Neural progenitor cell (in vitro differentiated cells): ENCODE measurements around the gene NKD2. TPM values are rescaled to one million over a fixed set of nuclear protein-coding genes. Genes with fewer than 3 reads are reported as not detected.

ENCODE experiments used
- DNase-seq: peaks from one replicate; pipeline ENCODE4 v3.0.0-alpha.2; 2016; ENCODE audit warnings: low spot score
- H2AFZ ChIP-seq: fragments of 200-600 bp; sonication (generic); replicated peaks from 2 replicates; pipeline ENCODE4 v1.6.1; 2016; ENCODE audit warnings: antibody characterized with exemption
- H3F3A ChIP-seq: fragments of 200-600 bp; sonication (generic); 2 replicates; pipeline ENCODE4 v1.6.1; 2016; ENCODE audit warnings: antibody characterized with exemption, low read depth
- H3K27ac ChIP-seq: fragments of 200-600 bp; sonication (generic); 2 replicates; pipeline ENCODE4 v1.5.1; 2016; ENCODE audit warnings: mild to moderate bottlenecking
- H3K27me3 ChIP-seq: fragments of 200-600 bp; sonication (generic); 2 replicates; pipeline ENCODE4 v1.6.1; 2016; ENCODE audit warnings: mild to moderate bottlenecking, moderate library complexity
- H3K36me3 ChIP-seq: fragments of 200-600 bp; sonication (generic); 2 replicates; pipeline ENCODE4 v1.5.1; 2016
- H3K4me1 ChIP-seq: fragments of 200-600 bp; sonication (generic); 2 replicates; pipeline ENCODE4 v1.6.1; 2016; ENCODE audit warnings: mixed run types
- H3K4me2 ChIP-seq: fragments of 200-600 bp; sonication (generic); 2 replicates; pipeline ENCODE4 v1.6.1; 2016
- H3K4me3 ChIP-seq: fragments of 200-600 bp; sonication (generic); 2 replicates; pipeline ENCODE4 v1.5.1; 2016
- H3K79me2 ChIP-seq: fragments of 200-600 bp; sonication (generic); 2 replicates; pipeline ENCODE4 v1.6.1; 2016; ENCODE audit warnings: low read depth
- H3K9ac ChIP-seq: fragments of 200-600 bp; sonication (generic); 2 replicates; pipeline ENCODE4 v1.6.1; 2016
- H3K9me3 ChIP-seq: fragments of 200-600 bp; sonication (generic); 2 replicates; pipeline ENCODE4 v1.5.1; 2016; ENCODE audit warnings: low read depth
- H4K20me1 ChIP-seq: fragments of 200-600 bp; sonication (generic); 2 replicates; pipeline ENCODE4 v1.6.1; 2016; ENCODE audit warnings: low read depth
- H3K27ac Mint-ChIP-seq: 3 replicates; pipeline ENCODE4 v1.8.0; 2021; ENCODE audit warnings: mixed read lengths
- H3K27me3 Mint-ChIP-seq: 2 replicates; pipeline ENCODE4 v1.8.0; 2022; ENCODE audit warnings: low read depth, mild to moderate bottlenecking, inconsistent platforms, moderate library complexity, mixed read lengths; ENCODE audit not compliant: insufficient read depth
- H3K36me3 Mint-ChIP-seq: 3 replicates; pipeline ENCODE4 v1.8.0; 2021; ENCODE audit warnings: mixed read lengths
- H3K4me1 Mint-ChIP-seq: 3 replicates; pipeline ENCODE4 v1.8.0; 2021; ENCODE audit warnings: mixed read lengths
- H3K4me3 Mint-ChIP-seq: 3 replicates; pipeline ENCODE4 v1.8.0; 2021; ENCODE audit warnings: mild to moderate bottlenecking, moderate library complexity, mixed read lengths
- H3K9me3 Mint-ChIP-seq: 3 replicates; pipeline ENCODE4 v1.8.0; 2020; ENCODE audit warnings: mixed read lengths
- EZH2 ChIP-seq: fragments of 200-600 bp; sonication (generic); IDR thresholded peaks from 2 replicates; pipeline ENCODE4 v1.6.1; 2017; ENCODE audit warnings: antibody characterized with exemption, mild to moderate bottlenecking, moderate library complexity
- EZH2phosphoT487 ChIP-seq: fragments of 200-600 bp; sonication (generic); IDR thresholded peaks from 2 replicates; pipeline ENCODE4 v1.6.1; 2017; ENCODE audit warnings: antibody characterized with exemption
- total RNA-seq: library from RNA; depleted of rRNA; stranded (reverse); fragments of >200 nt; gene quantifications from 2 replicates; pipeline ENCODE4 v1.2.3, GENCODE V29; 2015; ENCODE audit warnings: low replicate concordance
- TF ChIP-seq, protein P1 (sequence below): fragments of 200-600 bp; sonication (generic); IDR thresholded peaks from 2 replicates; pipeline ENCODE4 v1.5.1; 2017; ENCODE audit warnings: antibody characterized with exemption, mild to moderate bottlenecking

NKD2 gene
- total RNA-seq, 1 donor from 2014 or later: 1.3 TPM

- no peak overlapping the region for H3K4me2 ChIP-seq
- H3K27ac ChIP-seq: no peak overlapping the region
- peaks cover 5% of the 10 kb centered on the region for H3K36me3 Mint-ChIP-seq
- TF ChIP-seq, protein P1, sequence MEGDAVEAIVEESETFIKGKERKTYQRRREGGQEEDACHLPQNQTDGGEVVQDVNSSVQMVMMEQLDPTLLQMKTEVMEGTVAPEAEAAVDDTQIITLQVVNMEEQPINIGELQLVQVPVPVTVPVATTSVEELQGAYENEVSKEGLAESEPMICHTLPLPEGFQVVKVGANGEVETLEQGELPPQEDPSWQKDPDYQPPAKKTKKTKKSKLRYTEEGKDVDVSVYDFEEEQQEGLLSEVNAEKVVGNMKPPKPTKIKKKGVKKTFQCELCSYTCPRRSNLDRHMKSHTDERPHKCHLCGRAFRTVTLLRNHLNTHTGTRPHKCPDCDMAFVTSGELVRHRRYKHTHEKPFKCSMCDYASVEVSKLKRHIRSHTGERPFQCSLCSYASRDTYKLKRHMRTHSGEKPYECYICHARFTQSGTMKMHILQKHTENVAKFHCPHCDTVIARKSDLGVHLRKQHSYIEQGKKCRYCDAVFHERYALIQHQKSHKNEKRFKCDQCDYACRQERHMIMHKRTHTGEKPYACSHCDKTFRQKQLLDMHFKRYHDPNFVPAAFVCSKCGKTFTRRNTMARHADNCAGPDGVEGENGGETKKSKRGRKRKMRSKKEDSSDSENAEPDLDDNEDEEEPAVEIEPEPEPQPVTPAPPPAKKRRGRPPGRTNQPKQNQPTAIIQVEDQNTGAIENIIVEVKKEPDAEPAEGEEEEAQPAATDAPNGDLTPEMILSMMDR: no peak
- TF ChIP-seq EZH2phosphoT487: no peak
- TF ChIP-seq EZH2: no peak
- no peaks in the 10 kb centered on the region for H3K9me3 ChIP-seq
- no peaks in the 10 kb centered on the region for H3K9me3 Mint-ChIP-seq
- peaks cover 2% of the 10 kb centered on the region for H3K27me3 Mint-ChIP-seq
- DNase-seq: no peak
- H3F3A ChIP-seq: no peaks in the 10 kb centered on the region
- H3K9ac ChIP-seq: no peak overlapping the region
- no peaks in the 10 kb centered on the region for H3K79me2 ChIP-seq
- H3K4me1 Mint-ChIP-seq: peaks cover 9% of the 10 kb centered on the region
- H4K20me1 ChIP-seq: no peaks in the 10 kb centered on the region
- H3K27me3 ChIP-seq: no peaks in the 10 kb centered on the region
- H3K27ac Mint-ChIP-seq: no peak overlapping the region
- H3K36me3 ChIP-seq: no peaks in the 10 kb centered on the region
- H3K4me3 Mint-ChIP-seq: no peak overlapping the region
- no peak overlapping the region for H3K4me3 ChIP-seq
- H2AFZ ChIP-seq: no peak overlapping the region
- no peaks in the 10 kb centered on the region for H3K4me1 ChIP-seq
These were observed 49.0 kb downstream of the NKD2 start for GRCh38 chr5:1057485-1058082.

DNA sequence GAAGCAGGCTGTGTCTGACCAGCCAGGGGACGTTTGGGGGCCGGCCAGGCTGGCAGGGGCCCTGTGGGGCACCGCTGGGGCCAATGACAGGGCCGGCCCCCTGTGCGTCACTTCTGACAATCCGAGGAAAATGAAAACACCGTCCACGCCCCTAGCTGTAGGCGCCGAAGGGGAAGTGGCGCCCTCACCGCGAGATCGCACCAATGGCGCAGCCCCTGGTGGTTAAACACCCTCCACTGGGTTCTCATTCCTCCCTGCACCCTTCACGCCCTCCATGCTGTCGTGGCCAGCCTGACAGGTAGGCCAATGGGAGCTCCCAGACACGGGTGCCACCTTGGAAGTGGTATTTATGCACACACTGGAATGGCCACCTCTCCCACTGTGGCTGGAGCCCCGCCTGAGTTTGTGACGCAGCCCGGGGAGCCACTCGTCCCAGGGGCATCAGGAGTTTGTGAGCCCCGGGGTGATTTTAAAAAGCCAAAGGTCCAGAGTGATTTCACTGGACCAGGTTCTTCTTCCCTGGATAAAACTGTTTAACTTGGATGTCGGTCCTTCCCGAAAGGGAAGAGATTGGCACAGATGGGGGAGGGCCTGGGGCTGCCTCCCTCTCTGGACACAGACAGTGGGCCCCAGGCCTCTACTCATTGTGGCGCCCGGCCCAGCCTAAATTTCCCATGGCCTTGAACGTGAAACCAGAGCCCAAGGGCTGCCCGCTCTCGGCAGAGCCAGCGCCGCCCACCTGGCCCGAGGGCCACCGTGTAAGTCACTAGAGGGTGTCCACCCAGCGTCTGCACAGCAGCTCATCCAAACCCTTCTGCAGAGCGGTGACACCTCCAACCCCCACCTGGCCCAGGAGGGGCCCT lies 49.7 kb downstream of the NKD2 start:
- Mint-ChIP-seq H3K27me3 (peaks cover 2% of the 10 kb centered on the region), H3K4me3 (no peak overlapping the region), H3K4me1 (peaks cover 9% of the 10 kb centered on the region), H3K27ac (no peak overlapping the region), H3K36me3 (peaks cover 5% of the 10 kb centered on the region), H3K9me3 (no peaks in the 10 kb centered on the region)
- TF ChIP-seq, protein P1: no peak
- TF ChIP-seq EZH2phosphoT487 (no peak), EZH2 (no peak)
- H2AFZ ChIP-seq: no peak overlapping the region
- H3K9me3 ChIP-seq: no peaks in the 10 kb centered on the region
- no peak for DNase-seq
- H3K79me2 ChIP-seq: no peaks in the 10 kb centered on the region
- no peaks in the 10 kb centered on the region for H3K36me3 ChIP-seq
- no peak overlapping the region for H3K4me2 ChIP-seq
- no peak overlapping the region for H3K4me3 ChIP-seq
- H3K9ac ChIP-seq: no peak overlapping the region
- H3K27ac ChIP-seq: no peak overlapping the region
- H3K27me3 ChIP-seq: no peaks in the 10 kb centered on the region
- no peaks in the 10 kb centered on the region for H4K20me1 ChIP-seq
- no peaks in the 10 kb centered on the region for H3K4me1 ChIP-seq
- no peaks in the 10 kb centered on the region for H3F3A ChIP-seq

DNA sequence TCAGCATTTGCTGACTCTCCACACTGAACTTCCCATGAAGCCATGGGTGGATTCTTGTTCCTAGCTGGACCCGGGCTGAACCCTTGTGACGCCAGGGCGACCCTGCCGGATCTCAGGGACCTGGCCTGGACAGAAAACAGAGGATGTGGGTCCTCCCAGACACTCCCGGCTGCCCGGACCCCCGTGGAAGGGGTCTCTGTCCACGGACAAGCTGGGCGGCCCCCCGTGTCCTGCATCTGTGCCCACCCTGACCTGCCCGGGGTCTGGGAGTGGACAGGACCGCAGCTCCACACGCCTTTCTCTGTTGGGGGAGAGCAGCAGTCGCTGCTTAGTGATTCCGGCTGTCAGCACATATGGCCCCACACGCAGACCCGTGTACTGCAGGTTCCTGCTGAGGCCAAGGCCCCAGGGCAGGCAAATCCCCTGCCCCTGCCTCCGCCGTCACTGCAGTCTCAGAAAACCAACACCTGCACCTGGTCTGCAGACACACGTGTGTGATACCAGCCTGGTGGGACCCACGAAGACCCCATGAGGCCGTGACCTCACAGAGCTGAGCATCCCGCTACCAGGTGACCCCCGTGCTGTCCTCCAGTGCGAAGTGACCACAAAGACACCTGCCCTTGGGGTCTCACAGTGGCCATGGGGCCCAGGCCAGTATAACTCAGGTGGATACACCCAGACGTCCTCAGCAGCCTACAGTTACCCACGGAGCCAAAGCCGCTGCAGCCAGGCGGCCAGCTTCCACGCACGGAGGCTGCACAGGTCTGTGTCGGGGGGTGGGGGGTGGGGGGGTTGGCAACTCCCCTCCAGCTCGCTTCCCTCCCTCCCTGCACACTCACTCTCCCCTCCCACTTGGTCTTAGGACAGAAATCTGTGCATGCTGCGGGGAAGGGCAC lies 50.6 kb downstream of the NKD2 start:
- Mint-ChIP-seq H3K4me1 (peaks cover 9% of the 10 kb centered on the region), H3K9me3 (no peaks in the 10 kb centered on the region), H3K36me3 (peaks cover 5% of the 10 kb centered on the region), H3K27ac (no peak overlapping the region), H3K27me3 (peaks cover 2% of the 10 kb centered on the region), H3K4me3 (no peak overlapping the region)
- Histone ChIP-seq H3F3A (no peaks in the 10 kb centered on the region), H3K27me3 (no peaks in the 10 kb centered on the region), H3K36me3 (no peaks in the 10 kb centered on the region), H3K4me2 (no peak overlapping the region), H3K79me2 (no peaks in the 10 kb centered on the region), H2AFZ (no peak overlapping the region), H3K9ac (no peak overlapping the region), H3K4me1 (no peaks in the 10 kb centered on the region), H3K27ac (no peak overlapping the region), H3K9me3 (no peaks in the 10 kb centered on the region), H4K20me1 (no peaks in the 10 kb centered on the region), H3K4me3 (no peak overlapping the region)
- TF ChIP-seq, protein P1: no peak
- TF ChIP-seq EZH2phosphoT487 (no peak), EZH2 (no peak)
- no peak for DNase-seq
